ENCODE data around the gene ORM1.

DNA sequence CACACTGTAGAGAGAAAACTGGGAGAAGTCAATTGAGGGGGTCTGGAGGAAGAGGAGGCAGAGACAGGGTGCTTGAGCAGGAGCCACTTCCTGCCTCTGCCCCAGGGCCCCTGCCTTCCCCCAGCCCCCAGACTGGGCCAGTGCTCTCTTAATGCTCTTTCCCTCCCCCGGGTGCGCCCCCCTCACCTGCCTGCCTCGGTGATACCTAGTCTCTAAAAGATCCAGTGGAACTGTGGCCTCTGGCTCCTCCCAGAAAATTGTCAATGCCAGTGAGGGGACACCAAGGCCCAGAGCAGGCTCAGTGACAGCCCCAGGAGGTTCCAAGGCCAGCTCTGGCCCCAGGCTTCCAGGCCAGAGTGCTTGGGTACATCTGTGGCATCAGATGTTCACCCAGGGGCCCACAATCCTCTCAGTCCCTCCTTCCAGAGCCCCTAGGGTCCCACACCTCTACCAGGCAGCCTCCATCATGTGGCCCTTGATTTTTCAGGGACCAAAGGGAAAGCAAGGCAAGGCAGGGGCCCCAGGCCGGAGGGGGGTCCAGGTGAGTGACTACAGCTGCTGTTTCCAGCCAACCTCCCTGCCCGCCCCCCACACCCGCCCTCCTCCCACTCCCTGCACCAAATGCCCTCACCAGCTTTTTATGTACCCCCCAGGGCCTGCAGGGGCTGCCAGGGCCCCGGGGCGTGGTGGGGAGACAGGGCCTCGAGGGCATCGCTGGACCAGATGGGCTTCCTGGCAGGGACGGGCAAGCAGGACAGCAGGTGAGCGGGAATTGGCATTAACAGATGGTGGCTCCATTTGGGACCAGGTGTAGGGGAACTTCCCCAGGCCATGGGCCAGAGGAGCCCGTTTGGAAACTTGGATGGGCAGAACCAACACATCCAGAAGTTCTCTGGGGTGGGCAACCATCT lies 33.1 kb upstream of the ORM1 start:
- TF ChIP-seq, protein P1, sequence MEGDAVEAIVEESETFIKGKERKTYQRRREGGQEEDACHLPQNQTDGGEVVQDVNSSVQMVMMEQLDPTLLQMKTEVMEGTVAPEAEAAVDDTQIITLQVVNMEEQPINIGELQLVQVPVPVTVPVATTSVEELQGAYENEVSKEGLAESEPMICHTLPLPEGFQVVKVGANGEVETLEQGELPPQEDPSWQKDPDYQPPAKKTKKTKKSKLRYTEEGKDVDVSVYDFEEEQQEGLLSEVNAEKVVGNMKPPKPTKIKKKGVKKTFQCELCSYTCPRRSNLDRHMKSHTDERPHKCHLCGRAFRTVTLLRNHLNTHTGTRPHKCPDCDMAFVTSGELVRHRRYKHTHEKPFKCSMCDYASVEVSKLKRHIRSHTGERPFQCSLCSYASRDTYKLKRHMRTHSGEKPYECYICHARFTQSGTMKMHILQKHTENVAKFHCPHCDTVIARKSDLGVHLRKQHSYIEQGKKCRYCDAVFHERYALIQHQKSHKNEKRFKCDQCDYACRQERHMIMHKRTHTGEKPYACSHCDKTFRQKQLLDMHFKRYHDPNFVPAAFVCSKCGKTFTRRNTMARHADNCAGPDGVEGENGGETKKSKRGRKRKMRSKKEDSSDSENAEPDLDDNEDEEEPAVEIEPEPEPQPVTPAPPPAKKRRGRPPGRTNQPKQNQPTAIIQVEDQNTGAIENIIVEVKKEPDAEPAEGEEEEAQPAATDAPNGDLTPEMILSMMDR (IDR thresholded peaks at IDR 0.05), result no peak
- TF ChIP-seq EP300 (IDR thresholded peaks at IDR 0.05) (no peak), POLR2A (IDR thresholded peaks at IDR 0.05) (no peak), POLR2AphosphoS5 (IDR thresholded peaks at IDR 0.05) (no peak)
